Panc1 (cell line): Measurements from ENCODE around the gene NOTCH2. TPM values are rescaled to one million over a fixed set of nuclear protein-coding genes. Genes with fewer than 3 reads are reported as not detected.

Experiments
- ATAC-seq: fragments of 200-7000 bp; cut with Tn5 transposase; 2 replicates; pipeline ENCODE4 v1.9.1; 2020; ENCODE audit warnings: mild to moderate bottlenecking, moderate library complexity
- BruUV-seq: library from RNA; stranded (reverse); fragments of 400-500 nt; replicated peaks from 2 replicates; lab custom pipeline; 2021; lab: Mats Ljungman, UMichigan
- CTCF ChIA-PET: fragments of 300-600 bp; sonication (Branson Sonifier 250); formaldehyde crosslinking; loops from one replicate; lab custom pipeline; 2022; ENCODE audit warnings: antibody characterized with exemption; lab: Charles Lee
- POLR2A ChIA-PET: fragments of 300-600 bp; sonication (Branson Sonifier 250); formaldehyde crosslinking; loops from one replicate; lab custom pipeline; 2022; ENCODE audit warnings: antibody characterized with exemption; lab: Charles Lee
- DNase-seq: peaks from one replicate; pipeline ENCODE4 v3.0.0-alpha.2; 2010; ENCODE audit warnings: low read depth, low spot score
- H3K27ac ChIP-seq: 2 replicates; pipeline ENCODE4 v1.5.1; 2011; ENCODE audit warnings: mild to moderate bottlenecking, low read length, inconsistent platforms
- H3K27me3 ChIP-seq: fragments of 200-500 bp; sonication (Bioruptor generic); 2 replicates; pipeline ENCODE4 v1.6.0; 2014; ENCODE audit warnings: low read length, inconsistent platforms; ENCODE audit not compliant: control insufficient read depth, insufficient read depth
- H3K36me3 ChIP-seq: fragments of 200-500 bp; sonication (Bioruptor generic); 2 replicates; pipeline ENCODE4 v1.5.1; 2014; ENCODE audit warnings: inconsistent platforms, mild to moderate bottlenecking, low read length, moderate library complexity; ENCODE audit not compliant: control insufficient read depth, insufficient read depth
- H3K4me1 ChIP-seq: 2 replicates; pipeline ENCODE4 v1.5.1; 2011; ENCODE audit warnings: inconsistent platforms, mild to moderate bottlenecking, low read length, moderate library complexity; ENCODE audit not compliant: control insufficient read depth, insufficient read depth
- H3K4me3 ChIP-seq, 2 experiments: 2 replicates each; pipeline ENCODE4 v1.5.1; 2011 to 2012; ENCODE audit warnings: low read depth in 2 of 2, low read length in 2 of 2, mild to moderate bottlenecking in 2 of 2, inconsistent platforms in 1 of 2, moderate library complexity in 1 of 2
- H3K9me3 ChIP-seq: fragments of 200-500 bp; sonication (Bioruptor generic); 2 replicates; pipeline ENCODE4 v1.5.1; 2014; ENCODE audit warnings: low read depth, mild to moderate bottlenecking, inconsistent platforms, low read length, moderate library complexity; ENCODE audit not compliant: control insufficient read depth, insufficient read depth
- CTCF ChIP-seq: fragments of 450-650 bp; IDR thresholded peaks from 2 replicates; pipeline ENCODE4 v1.5.1; 2017; ENCODE audit warnings: mild to moderate bottlenecking
- POLR2AphosphoS5 ChIP-seq: IDR thresholded peaks from 2 replicates; pipeline ENCODE4 v1.6.1; 2012; ENCODE audit warnings: mild to moderate bottlenecking, low read depth, low read length, moderate library complexity
- REST ChIP-seq, 2 experiments: IDR thresholded peaks; 2 replicates each; pipeline ENCODE4 v1.6.1; 2011 to 2012; ENCODE audit warnings: low read depth in 2 of 2, control low read depth in 1 of 2, low read length in 1 of 2, mild to moderate bottlenecking in 1 of 2, moderate library complexity in 1 of 2; ENCODE audit not compliant: insufficient read depth in 1 of 2
- SIN3A ChIP-seq: IDR thresholded peaks from 2 replicates; pipeline ENCODE4 v1.6.1; 2012; ENCODE audit warnings: low read depth, mild to moderate bottlenecking, low read length, moderate library complexity, borderline replicate concordance; ENCODE audit not compliant: insufficient read depth
- TCF7L2 ChIP-seq: IDR thresholded peaks from 2 replicates; pipeline ENCODE4 v1.6.1; 2011; ENCODE audit warnings: mild to moderate bottlenecking, low read depth, low read length, inconsistent platforms
- in situ Hi-C: cut with HindIII; loops from 2 replicates; pipeline ENCODE4 v1.10.0; 2016; ENCODE audit warnings: low sequenced_read_pairs, low pct_unique_long_range_greater_than_20kb
- intact Hi-C: fragments of 100-400 bp; cut with micrococcal nuclease; formaldehyde crosslinking; loops from one replicate; pipeline ENCODE4 v1.10.0; 2022; ENCODE audit not compliant: unreplicated experiment
- total RNA-seq: library from RNA; stranded (reverse); gene quantifications from one replicate; pipeline ENCODE4 v1.2.1, GENCODE V29; 2021; ENCODE audit not compliant: unreplicated experiment

Gene NOTCH2
- total RNA-seq, 1 experiment from 2014 or later: 191 TPM

GRCh38 chr1:119893238-119893791, 176.1 kb downstream of the NOTCH2 start:
- ChIA-PET CTCF (no interaction called here), POLR2A (no interaction called here)
- H3K27me3 ChIP-seq: peaks cover 12% of the 10 kb centered on the region; the same call in 1 of the 2 replicates
- no peaks in the 10 kb centered on the region for H3K4me1 ChIP-seq
- ATAC-seq (no peak; the same call in 1 of the 2 replicates), DNase-seq (no peak)
- H3K9me3 ChIP-seq: no peaks in the 10 kb centered on the region
- in situ Hi-C loops (no loop called here), intact Hi-C loops (no loop called here)
- H3K27ac ChIP-seq: no peak overlapping the region
- no peaks in the 10 kb centered on the region for H3K36me3 ChIP-seq
- TF ChIP-seq POLR2AphosphoS5 (no peak), CTCF (no peak), SIN3A (no peak), TCF7L2 (no peak), REST (IDR thresholded peaks at IDR 0.05; ENCODE audit: insufficient read depth in 1 of 2, low read depth in 2 of 2, low read length in 1 of 2) (no peak)
- BruUV-seq: no TSS peak
- H3K4me3 ChIP-seq: no peak overlapping the region

GRCh38 chr1:119891386-119891785, 178.1 kb downstream of the NOTCH2 start:
- CTCF ChIA-PET: no interaction called here
- no TSS peak for BruUV-seq
- Histone ChIP-seq H3K36me3 (no peaks in the 10 kb centered on the region), H3K27ac (no peak overlapping the region), H3K27me3 (peaks cover 11% of the 10 kb centered on the region; the same call in 1 of the 2 replicates), H3K4me3 (no peak overlapping the region), H3K9me3 (no peaks in the 10 kb centered on the region), H3K4me1 (no peaks in the 10 kb centered on the region)
- POLR2A ChIA-PET: no interaction called here
- in situ Hi-C loops: no loop called here
- ATAC-seq (no peak), DNase-seq (no peak)
- TF ChIP-seq SIN3A: no peak
- TF ChIP-seq CTCF: no peak
- no peak for TF ChIP-seq TCF7L2
- TF ChIP-seq POLR2AphosphoS5: no peak
- TF ChIP-seq REST (IDR thresholded peaks at IDR 0.05; ENCODE audit: insufficient read depth in 1 of 2, low read depth in 2 of 2, low read length in 1 of 2): no peak
- intact Hi-C loops: no loop called here
